Trophoblast cell (in vitro differentiated cells and primary cell): ENCODE measurements around the gene MCL1.

ENCODE experiments used
- DNase-seq, 2 donors: peaks; one replicate each; pipeline ENCODE4 v3.0.0-alpha.2; 2016
- H2AFZ ChIP-seq: 2 replicates; pipeline ENCODE4 v1.6.1; 2013; ENCODE audit warnings: low read length, moderate library complexity, mild to moderate bottlenecking; ENCODE audit not compliant: insufficient read depth, poor library complexity
- H2AK5ac ChIP-seq: 2 replicates; pipeline ENCODE4 v1.6.1; 2013; ENCODE audit warnings: mild to moderate bottlenecking, low read length
- H2BK120ac ChIP-seq: 2 replicates; pipeline ENCODE4 v1.6.1; 2013; ENCODE audit warnings: low read length, mild to moderate bottlenecking, moderate library complexity; ENCODE audit not compliant: insufficient read depth, poor library complexity
- H2BK12ac ChIP-seq: 2 replicates; pipeline ENCODE4 v1.6.1; 2013; ENCODE audit warnings: mild to moderate bottlenecking, low read length, moderate library complexity
- H2BK5ac ChIP-seq: 2 replicates; pipeline ENCODE4 v1.6.1; 2013; ENCODE audit warnings: low read length, low read depth, moderate library complexity, mild to moderate bottlenecking; ENCODE audit not compliant: poor library complexity
- H3K14ac ChIP-seq: 2 replicates; pipeline ENCODE4 v1.6.1; 2013; ENCODE audit warnings: mild to moderate bottlenecking, low read length
- H3K18ac ChIP-seq: 2 replicates; pipeline ENCODE4 v1.6.1; 2013; ENCODE audit warnings: mild to moderate bottlenecking, low read length
- H3K23ac ChIP-seq: 2 replicates; pipeline ENCODE4 v1.6.1; 2013; ENCODE audit warnings: low read length
- H3K27ac ChIP-seq: 2 replicates; pipeline ENCODE4 v1.5.1; 2013; ENCODE audit warnings: low read depth, mild to moderate bottlenecking, inconsistent platforms, low read length, moderate library complexity
- H3K27me3 ChIP-seq: 2 replicates; pipeline ENCODE4 v1.6.1; 2013; ENCODE audit warnings: inconsistent platforms, mild to moderate bottlenecking, low read length, moderate library complexity; ENCODE audit not compliant: insufficient read depth
- H3K36me3 ChIP-seq, 2 experiments: 1 replicate in 1 of 2; 2 replicates in 1 of 2; pipeline ENCODE4 v1.6.1; 2013; ENCODE audit warnings: low read length in 2 of 2, mild to moderate bottlenecking in 2 of 2, moderate library complexity in 1 of 2; ENCODE audit not compliant: insufficient read depth in 2 of 2, control insufficient read depth in 1 of 2
- H3K4ac ChIP-seq: 2 replicates; pipeline ENCODE4 v1.6.1; 2013; ENCODE audit warnings: low read depth, mild to moderate bottlenecking, low read length, moderate library complexity
- H3K4me1 ChIP-seq, 2 experiments: 1 replicate in 1 of 2; 2 replicates in 1 of 2; pipeline ENCODE4 v1.6.1; 2013; ENCODE audit warnings: low read length in 2 of 2, mild to moderate bottlenecking in 2 of 2, moderate library complexity in 1 of 2; ENCODE audit not compliant: insufficient read depth in 2 of 2, control insufficient read depth in 1 of 2
- H3K4me2 ChIP-seq: 2 replicates; pipeline ENCODE4 v1.6.1; 2013; ENCODE audit warnings: inconsistent platforms, mild to moderate bottlenecking, low read length, moderate library complexity
- H3K4me3 ChIP-seq: 2 replicates; pipeline ENCODE4 v1.5.1; 2013; ENCODE audit warnings: mild to moderate bottlenecking, low read depth, low read length, inconsistent platforms
- H3K79me1 ChIP-seq: one replicate; pipeline ENCODE4 v1.6.1; 2013; ENCODE audit warnings: low read length
- H3K79me2 ChIP-seq: 2 replicates; pipeline ENCODE4 v1.6.1; 2013; ENCODE audit warnings: low read length, mild to moderate bottlenecking; ENCODE audit not compliant: control insufficient read depth, insufficient read depth, poor library complexity
- H3K9ac ChIP-seq: 2 replicates; pipeline ENCODE4 v1.6.1; 2013; ENCODE audit warnings: mild to moderate bottlenecking, low read length
- H3K9me3 ChIP-seq: 2 replicates; pipeline ENCODE4 v1.6.1; 2013; ENCODE audit warnings: low read depth, mild to moderate bottlenecking, control low read depth, inconsistent platforms, low read length; ENCODE audit not compliant: insufficient read depth
- H4K12ac ChIP-seq: 2 replicates; pipeline ENCODE4 v1.6.1; 2013; ENCODE audit warnings: low read depth, mild to moderate bottlenecking, low read length, moderate library complexity
- H4K8ac ChIP-seq: 2 replicates; pipeline ENCODE4 v1.6.1; 2013; ENCODE audit warnings: low read depth, mild to moderate bottlenecking, low read length, moderate library complexity
- H4K91ac ChIP-seq: one replicate; pipeline ENCODE4 v1.6.1; 2013; ENCODE audit warnings: low read depth, mild to moderate bottlenecking, low read length, moderate library complexity
- WGBS: extraction: QIAGEN DNeasy Blood & Tissue Kit; methylation state at CpG from one replicate; pipeline ENCODE4 v1.1.7; 2013; ENCODE audit warnings: missing lambda C conversion rate; ENCODE audit not compliant: insufficient read length, insufficient coverage; ENCODE audit errors: extremely low coverage; 5-methylcytosine and 5-hydroxymethylcytosine counted together

Gene MCL1

GRCh38 chr1:150558303-150558704 lies 21.1 kb downstream of the MCL1 start:
- Histone ChIP-seq H3K9ac (no peak overlapping the region), H3K27me3 (no peaks in the 10 kb centered on the region), H4K91ac (peak overlapping the region; percentile 8), H3K18ac (no peak overlapping the region), H3K4ac (no peak overlapping the region), H3K4me3 (no peak overlapping the region), H3K36me3 (peaks cover 25 to 29% of the 10 kb centered on the region in 2 experiments), H3K4me2 (no peak overlapping the region), H3K79me1 (peaks cover 29% of the 10 kb centered on the region), H3K14ac (peak overlapping the region; percentile 11), H3K79me2 (peaks cover 10% of the 10 kb centered on the region), H2AFZ (no peak overlapping the region), H3K4me1 (peaks cover 26 to 30% of the 10 kb centered on the region in 2 experiments), H2BK120ac (no peak overlapping the region), H2BK12ac (peak overlapping the region; percentile 9), H3K9me3 (peaks cover 3% of the 10 kb centered on the region), H3K23ac (no peak overlapping the region), H4K12ac (no peak overlapping the region), H4K8ac (no peak overlapping the region), H3K27ac (no peak overlapping the region), H2BK5ac (peak overlapping the region; percentile 4), H2AK5ac (no peak overlapping the region)
- WGBS: no CpG with 5 or more reads among the region's 15 CpGs
- DNase-seq: no peak

GRCh38 chr1:150557813-150558212 lies 21.6 kb downstream of the MCL1 start:
- Histone ChIP-seq H3K27me3 (no peaks in the 10 kb centered on the region), H3K79me1 (peaks cover 28% of the 10 kb centered on the region), H3K4ac (no peak overlapping the region), H3K4me3 (no peak overlapping the region), H2AK5ac (no peak overlapping the region), H2BK12ac (no peak overlapping the region), H4K91ac (no peak overlapping the region), H2AFZ (no peak overlapping the region), H3K23ac (no peak overlapping the region), H3K27ac (no peak overlapping the region), H4K8ac (no peak overlapping the region), H3K14ac (no peak overlapping the region), H3K9ac (no peak overlapping the region), H3K4me2 (no peak overlapping the region), H3K36me3 (peaks cover 25 to 29% of the 10 kb centered on the region in 2 experiments), H3K9me3 (peaks cover 3% of the 10 kb centered on the region), H2BK120ac (no peak overlapping the region), H3K4me1 (peaks cover 26 to 30% of the 10 kb centered on the region in 2 experiments), H4K12ac (no peak overlapping the region), H3K79me2 (peaks cover 10% of the 10 kb centered on the region), H2BK5ac (no peak overlapping the region), H3K18ac (no peak overlapping the region)
- WGBS: no CpG with 5 or more reads among the region's 15 CpGs
- peak in 1 of 2 donors; percentile 36 for DNase-seq

GRCh38 chr1:150557065-150557600 lies 22.3 kb downstream of the MCL1 start:
- no peak overlapping the region for H3K27ac ChIP-seq
- H3K4ac ChIP-seq: no peak overlapping the region
- H4K12ac ChIP-seq: no peak overlapping the region
- no peak overlapping the region for H4K91ac ChIP-seq
- no peak overlapping the region for H3K9ac ChIP-seq
- peaks cover 6% of the 10 kb centered on the region for H3K79me2 ChIP-seq
- H3K18ac ChIP-seq: no peak overlapping the region
- H3K36me3 ChIP-seq: peaks cover 25 to 29% of the 10 kb centered on the region in 2 experiments
- H2AK5ac ChIP-seq: no peak overlapping the region
- H2AFZ ChIP-seq: no peak overlapping the region
- no CpG with 5 or more reads among the region's 26 CpGs for WGBS
- no peak overlapping the region for H2BK120ac ChIP-seq
- DNase-seq: no peak
- H3K4me1 ChIP-seq: peaks cover 23 to 29% of the 10 kb centered on the region in 2 experiments
- H3K27me3 ChIP-seq: no peaks in the 10 kb centered on the region
- no peak overlapping the region for H3K14ac ChIP-seq
- H3K4me2 ChIP-seq: no peak overlapping the region
- H2BK12ac ChIP-seq: no peak overlapping the region
- H3K4me3 ChIP-seq: no peak overlapping the region
- H4K8ac ChIP-seq: no peak overlapping the region
- H3K79me1 ChIP-seq: peaks cover 22% of the 10 kb centered on the region
- H2BK5ac ChIP-seq: no peak overlapping the region
- no peak overlapping the region for H3K23ac ChIP-seq
- peaks cover 3% of the 10 kb centered on the region for H3K9me3 ChIP-seq

- H3K4me3 ChIP-seq: peak overlapping the region; percentile 64
- no peak overlapping the region for H4K91ac ChIP-seq
- no peak overlapping the region for H2BK12ac ChIP-seq
- no peak overlapping the region for H3K14ac ChIP-seq
- no peaks in the 10 kb centered on the region for H3K27me3 ChIP-seq
- H3K4me2 ChIP-seq: no peak overlapping the region
- no peak overlapping the region for H3K23ac ChIP-seq
- H3K79me2 ChIP-seq: peaks cover 2% of the 10 kb centered on the region
- peaks cover 25 to 29% of the 10 kb centered on the region in 2 experiments for H3K36me3 ChIP-seq
- H2AK5ac ChIP-seq: no peak overlapping the region
- no peak overlapping the region for H3K18ac ChIP-seq
- peaks cover 31 to 35% of the 10 kb centered on the region in 2 experiments for H3K4me1 ChIP-seq
- peaks cover 24% of the 10 kb centered on the region for H3K79me1 ChIP-seq
- H2AFZ ChIP-seq: no peak overlapping the region
- no peak for DNase-seq
- no CpG with 5 or more reads among the region's 26 CpGs for WGBS
- H2BK5ac ChIP-seq: no peak overlapping the region
- H4K8ac ChIP-seq: no peak overlapping the region
- H3K27ac ChIP-seq: no peak overlapping the region
- no peak overlapping the region for H3K9ac ChIP-seq
- H2BK120ac ChIP-seq: no peak overlapping the region
- no peak overlapping the region for H4K12ac ChIP-seq
- no peak overlapping the region for H3K4ac ChIP-seq
- peaks cover 3% of the 10 kb centered on the region for H3K9me3 ChIP-seq
These were observed 23.2 kb downstream of the MCL1 start for GRCh38 chr1:150555971-150556865.
